ENCODE data around the gene GABRB3.

The GABRB3 gene

DNA sequence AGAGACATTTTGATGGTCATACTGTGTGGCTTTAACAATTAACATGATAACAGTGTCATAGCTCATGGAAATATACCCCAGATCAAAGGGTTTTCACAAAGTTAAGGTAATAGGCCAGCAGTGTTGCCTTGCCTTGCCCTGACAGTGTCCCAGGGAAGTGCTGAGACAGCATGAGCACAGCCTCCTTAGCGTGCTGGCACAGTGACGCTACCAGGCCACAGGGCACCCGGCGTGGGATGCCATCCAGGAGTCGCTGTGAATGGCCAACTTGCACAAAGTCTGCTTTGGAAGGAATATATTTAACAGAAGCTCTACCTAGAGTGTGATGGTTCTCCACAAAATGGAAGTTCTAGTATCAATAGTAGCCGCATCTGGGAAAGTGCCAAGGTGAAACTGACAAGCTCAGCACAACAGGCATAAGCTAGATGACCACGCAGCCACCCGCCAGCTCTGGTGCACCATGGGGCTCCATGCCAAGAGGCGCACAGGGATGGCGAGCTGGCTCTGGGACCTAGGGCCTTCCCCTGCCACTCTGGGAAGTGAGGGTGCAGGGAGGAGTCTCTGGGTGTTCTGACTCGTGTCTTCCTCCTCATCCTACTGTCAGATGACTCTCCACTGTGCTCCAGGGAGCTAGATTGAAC is 86.2 kb downstream of the GABRB3 start:
- TF ChIP-seq, protein P1, sequence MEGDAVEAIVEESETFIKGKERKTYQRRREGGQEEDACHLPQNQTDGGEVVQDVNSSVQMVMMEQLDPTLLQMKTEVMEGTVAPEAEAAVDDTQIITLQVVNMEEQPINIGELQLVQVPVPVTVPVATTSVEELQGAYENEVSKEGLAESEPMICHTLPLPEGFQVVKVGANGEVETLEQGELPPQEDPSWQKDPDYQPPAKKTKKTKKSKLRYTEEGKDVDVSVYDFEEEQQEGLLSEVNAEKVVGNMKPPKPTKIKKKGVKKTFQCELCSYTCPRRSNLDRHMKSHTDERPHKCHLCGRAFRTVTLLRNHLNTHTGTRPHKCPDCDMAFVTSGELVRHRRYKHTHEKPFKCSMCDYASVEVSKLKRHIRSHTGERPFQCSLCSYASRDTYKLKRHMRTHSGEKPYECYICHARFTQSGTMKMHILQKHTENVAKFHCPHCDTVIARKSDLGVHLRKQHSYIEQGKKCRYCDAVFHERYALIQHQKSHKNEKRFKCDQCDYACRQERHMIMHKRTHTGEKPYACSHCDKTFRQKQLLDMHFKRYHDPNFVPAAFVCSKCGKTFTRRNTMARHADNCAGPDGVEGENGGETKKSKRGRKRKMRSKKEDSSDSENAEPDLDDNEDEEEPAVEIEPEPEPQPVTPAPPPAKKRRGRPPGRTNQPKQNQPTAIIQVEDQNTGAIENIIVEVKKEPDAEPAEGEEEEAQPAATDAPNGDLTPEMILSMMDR (IDR thresholded peaks at IDR 0.05; ENCODE audit: insufficient read depth, low read depth, low read length, missing control alignments): no peak
- H3K4me3 ChIP-seq (ENCODE audit: low read length): no peak overlapping the region

DNA sequence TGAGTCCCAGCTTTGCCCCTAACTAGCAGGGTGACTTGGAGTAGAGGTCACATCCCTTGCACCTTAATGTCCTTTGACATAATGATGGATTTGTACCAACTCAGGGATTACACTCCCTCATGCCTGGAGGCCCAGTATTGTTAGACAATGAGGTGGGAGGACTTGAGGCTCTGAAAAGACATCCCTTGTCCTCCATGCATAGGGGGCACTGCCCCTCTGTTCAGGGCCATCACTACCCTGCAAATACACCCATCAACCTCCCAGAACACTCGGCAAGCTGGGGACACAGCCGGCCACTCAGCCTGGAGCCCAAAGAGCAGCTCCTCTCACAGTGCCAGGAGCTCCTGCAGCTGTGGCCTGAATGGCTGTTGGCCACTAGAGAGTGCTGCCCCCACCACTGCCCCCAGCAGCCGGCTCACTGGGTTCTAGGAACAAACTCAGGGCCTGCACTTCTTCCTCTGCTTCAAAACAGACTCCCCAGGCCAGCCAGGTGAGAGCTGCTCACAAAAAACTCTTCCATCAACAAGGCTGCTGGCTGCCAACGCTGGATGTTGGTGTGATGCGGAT is 90.2 kb downstream of the GABRB3 start:
- TF ChIP-seq, protein P1 (IDR thresholded peaks at IDR 0.05; ENCODE audit: insufficient read depth, low read depth, low read length, missing control alignments): no peak
- no peak for DNase-seq (ENCODE audit: low read depth)

More for the DNA sequence above, 86.2 kb downstream of the GABRB3 start:
- DNase-seq (ENCODE audit: low read depth): no peak

DNA sequence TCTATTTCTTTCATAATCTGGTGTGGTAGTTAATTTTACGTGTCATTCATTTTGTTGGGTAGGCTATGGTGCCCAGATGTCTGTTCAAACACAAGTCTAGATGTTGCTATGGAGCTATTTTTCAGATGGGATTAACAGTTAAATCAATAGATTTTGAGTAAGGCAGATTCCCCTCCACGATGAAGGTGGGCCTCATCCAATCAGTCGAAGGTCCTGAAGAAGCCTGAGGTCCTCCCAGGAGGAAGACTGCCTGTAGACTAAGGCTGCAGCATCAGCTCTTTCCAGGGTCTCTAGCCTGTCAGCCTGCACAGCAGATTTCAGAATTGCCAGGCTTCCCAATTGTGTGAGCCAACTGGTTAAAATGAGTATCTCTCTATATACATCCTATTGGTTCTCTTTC is 92.9 kb downstream of the GABRB3 start:
- DNase-seq (ENCODE audit: low read depth): no peak
- H3K4me3 ChIP-seq (ENCODE audit: low read length): no peak overlapping the region
- TF ChIP-seq, protein P1 (IDR thresholded peaks at IDR 0.05; ENCODE audit: insufficient read depth, low read depth, low read length, missing control alignments): no peak

More for the DNA sequence above, 90.2 kb downstream of the GABRB3 start:
- no peak overlapping the region for H3K4me3 ChIP-seq (ENCODE audit: low read length)

DNA sequence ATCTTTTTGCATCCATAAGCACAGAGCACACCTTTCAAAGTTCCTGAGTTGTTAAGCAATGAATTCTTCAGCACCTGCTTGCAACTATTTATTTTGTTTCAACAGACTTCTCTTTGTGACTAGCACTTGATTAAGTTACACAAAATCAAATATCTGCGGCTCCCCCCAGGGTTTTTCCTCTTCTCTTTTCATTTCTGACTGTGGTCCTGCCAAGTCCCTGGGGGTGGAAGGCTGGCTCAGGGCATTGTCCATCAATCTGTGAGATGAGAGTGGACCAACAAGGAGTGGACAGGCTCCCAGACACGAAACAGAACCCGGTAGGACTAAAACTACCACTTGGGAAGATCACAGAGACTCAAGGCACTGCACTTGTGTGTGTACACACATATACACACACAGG is 96.8 kb downstream of the GABRB3 start:
- no peak overlapping the region for H3K4me3 ChIP-seq (ENCODE audit: low read length)
- TF ChIP-seq, protein P1 (IDR thresholded peaks at IDR 0.05; ENCODE audit: insufficient read depth, low read depth, low read length, missing control alignments): no peak
- DNase-seq (ENCODE audit: low read depth): no peak

DNA sequence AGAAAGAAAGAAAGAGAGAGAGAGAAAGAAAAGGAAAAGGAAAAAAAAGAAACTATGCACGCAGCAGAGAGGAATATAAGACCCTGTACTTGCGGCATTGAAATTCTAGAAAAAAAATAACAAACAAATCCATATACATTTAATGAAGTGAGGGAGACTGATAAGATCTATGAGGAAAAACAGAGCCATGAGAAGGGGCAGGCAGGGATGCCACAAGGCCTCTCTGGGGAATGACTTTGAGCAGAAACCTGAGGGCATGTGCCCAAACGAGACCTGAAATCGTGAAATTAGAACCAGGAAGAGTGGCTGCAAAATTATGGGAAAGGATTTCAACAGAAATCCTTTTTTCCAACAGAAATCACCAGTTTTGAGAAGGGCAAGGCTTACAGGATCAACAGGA is 98.4 kb downstream of the GABRB3 start:
- DNase-seq (ENCODE audit: low read depth): no peak
- H3K4me3 ChIP-seq (ENCODE audit: low read length): no peak overlapping the region
- TF ChIP-seq, protein P1 (IDR thresholded peaks at IDR 0.05; ENCODE audit: insufficient read depth, low read depth, low read length, missing control alignments): no peak

DNA sequence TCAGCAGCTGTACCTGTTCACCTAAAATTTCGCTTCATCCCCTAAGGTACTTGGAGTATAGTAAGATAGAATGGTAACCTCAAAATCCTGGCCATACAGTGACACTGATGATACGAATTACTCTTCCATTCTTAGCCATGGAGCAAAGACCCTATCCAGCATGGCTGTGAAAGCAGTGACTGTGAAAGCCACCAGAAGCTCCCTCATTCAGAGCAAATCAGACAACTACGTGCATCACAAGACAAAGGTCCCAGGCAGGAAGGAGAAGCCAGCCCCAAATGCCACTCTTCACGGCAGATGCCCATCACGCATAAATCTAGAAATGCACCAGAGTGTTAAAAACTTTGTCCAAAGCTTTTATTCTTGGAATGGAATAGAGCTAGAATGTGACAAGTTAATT is 99.4 kb downstream of the GABRB3 start:
- no peak overlapping the region for H3K4me3 ChIP-seq (ENCODE audit: low read length)
- TF ChIP-seq, protein P1 (IDR thresholded peaks at IDR 0.05; ENCODE audit: insufficient read depth, low read depth, low read length, missing control alignments): no peak
- no peak for DNase-seq (ENCODE audit: low read depth)

DNA sequence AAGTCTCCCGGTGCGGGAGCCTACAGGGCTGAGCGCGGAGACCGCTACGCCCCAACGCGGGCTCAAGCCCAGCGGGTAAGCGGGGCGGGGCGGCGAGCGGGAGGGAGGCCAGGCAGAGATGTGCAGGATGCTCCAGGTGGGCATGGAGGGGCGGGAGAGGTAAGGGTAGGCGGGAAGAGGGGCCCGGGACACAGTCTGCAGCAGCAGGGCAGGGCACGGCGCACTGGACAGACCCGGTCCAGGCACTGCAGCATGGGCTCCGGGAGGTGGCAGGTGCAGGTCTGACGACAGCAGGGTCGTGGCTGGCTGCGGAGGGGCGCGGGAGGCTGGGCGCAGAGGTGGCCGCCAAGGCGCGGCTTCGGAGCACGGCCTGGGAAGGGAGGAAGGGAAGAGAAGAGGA is 102.8 kb downstream of the GABRB3 start:
- H3K4me3 ChIP-seq (ENCODE audit: low read length): no peak overlapping the region
- DNase-seq (ENCODE audit: low read depth): no peak
- TF ChIP-seq, protein P1 (IDR thresholded peaks at IDR 0.05; ENCODE audit: insufficient read depth, low read depth, low read length, missing control alignments): no peak
